HepG2 (cell line): ENCODE results near the gene UNC5B.

ENCODE experiments used
- CCAR2 ChIP-seq: fragments of 200-400 bp; formaldehyde crosslinking; optimal IDR thresholded peaks from 2 replicates; pipeline ENCODE3; 2018; ENCODE audit warnings: low read depth, mild to moderate bottlenecking, low read length, moderate library complexity
- CTCF ChIP-seq: sonication (generic); formaldehyde crosslinking; IDR thresholded peaks from 2 replicates; pipeline ENCODE4 v1.5.0; 2020; ENCODE audit warnings: mild to moderate bottlenecking, missing genetic modification reagents, moderate library complexity
- EHMT2 ChIP-seq: fragments of 200-600 bp; sonication (generic); IDR thresholded peaks from 2 replicates; pipeline ENCODE4 v1.7.0; 2017; ENCODE audit warnings: antibody characterized with exemption, low read depth, low read length, borderline replicate concordance
- JUNB ChIP-seq: sonication (generic); formaldehyde crosslinking; IDR thresholded peaks from 2 replicates; pipeline ENCODE4 v1.8.0; 2022; ENCODE audit warnings: missing genetic modification reagents, mild to moderate bottlenecking, borderline replicate concordance
- MNT ChIP-seq: fragments of 450-650 bp; IDR thresholded peaks from 2 replicates; pipeline ENCODE4 v1.6.1; 2016

- TF ChIP-seq CCAR2 (no peak), CTCF (CRISPR knock-in tag) (no peak), JUNB (CRISPR knock-in tag) (no peak), EHMT2 (no peak), MNT (no peak)
These were observed 39.9 kb downstream of the UNC5B start for GRCh38 chr10:71252220-71252619.
